ENCODE measurements around the gene CD300A. TPM values are rescaled to one million over a fixed set of nuclear protein-coding genes. Genes with fewer than 3 reads are reported as not detected.

CD300A gene
- total and polyA plus RNA-seq, 2 of the 4 experiments (the other 2 are of a cell fraction) = not detected

GRCh38 chr17:74525781-74526288 lies 59.4 kb downstream of the CD300A start:
- TF ChIP-seq USF2 (IDR thresholded peaks at IDR 0.05; ENCODE audit: low read depth, low read length) = no peak
- no peak for TF ChIP-seq NFE2L2 (IDR thresholded peaks at IDR 0.05; ENCODE audit: low read depth, low read length)
- no peak for TF ChIP-seq CEBPB (IDR thresholded peaks at IDR 0.05; ENCODE audit: low read depth, low read length)
- no peak for TF ChIP-seq ELK1 (IDR thresholded peaks at IDR 0.05; ENCODE audit: borderline replicate concordance, low read depth, low read length)
- no peak for TF ChIP-seq RAD21 (IDR thresholded peaks at IDR 0.05; ENCODE audit: low read length)
- TF ChIP-seq POLR2A (IDR thresholded peaks at IDR 0.05; ENCODE audit: low read depth, low read length) = no peak
- TF ChIP-seq CHD1 (IDR thresholded peaks at IDR 0.05; ENCODE audit: low read depth, low read length) = no peak
- TF ChIP-seq RFX5 (IDR thresholded peaks at IDR 0.05; ENCODE audit: low read depth, low read length) = no peak
- no peak for TF ChIP-seq FOS (IDR thresholded peaks at IDR 0.05; ENCODE audit: low read depth, low read length)
- TF ChIP-seq MAFK (IDR thresholded peaks at IDR 0.05; ENCODE audit: low read depth, low read length) = no peak
- no peak for TF ChIP-seq RCOR1 (IDR thresholded peaks at IDR 0.05; ENCODE audit: insufficient replicate concordance, low read length)
- TF ChIP-seq MXI1 (IDR thresholded peaks at IDR 0.05; ENCODE audit: borderline replicate concordance, low read depth, low read length) = no peak
- TF ChIP-seq MAZ (IDR thresholded peaks at IDR 0.05; ENCODE audit: borderline replicate concordance, low read depth, low read length) = no peak
- H2AK5ac ChIP-seq (ENCODE audit: low read depth, low read length) = no peak overlapping the region
- H3K9ac ChIP-seq (ENCODE audit: low read depth, low read length) = no peak overlapping the region
- H4K91ac ChIP-seq (ENCODE audit: insufficient read depth, low read depth, low read length) = no peak overlapping the region
- H3K4me2 ChIP-seq (ENCODE audit: low read depth, low read length) = no peak overlapping the region
- H3K36me3 ChIP-seq (ENCODE audit: control insufficient read depth, insufficient read depth, low read length) = no peaks in the 10 kb centered on the region
- ChIA-PET POLR2A (ENCODE audit: unreplicated experiment) (no interaction called here), CTCF (no interaction called here)
- no peak overlapping the region for H3K56ac ChIP-seq (ENCODE audit: extremely low read depth, insufficient read depth, low read length)
- H3K18ac ChIP-seq (ENCODE audit: low read depth, low read length) = no peak overlapping the region
- H3K23ac ChIP-seq (ENCODE audit: low read depth, low read length) = no peak overlapping the region
- no peak overlapping the region for H2BK120ac ChIP-seq (ENCODE audit: low read depth, low read length)
- dilution Hi-C loops (cut with HindIII; ENCODE audit: low sequenced_read_pairs, unreplicated experiment) = no loop called here
- H3K4me3 ChIP-seq (ENCODE audit: insufficient read depth, low read depth, low read length) = no peak overlapping the region
- H4K20me1 ChIP-seq (ENCODE audit: insufficient read depth, low read length) = no peaks in the 10 kb centered on the region
- H4K5ac ChIP-seq (ENCODE audit: low read depth, low read length) = no peak overlapping the region
- no TSS peak for BruUV-seq (replicated peaks)
- intact Hi-C loops (cut with micrococcal nuclease) = no loop called here
- peaks cover 53% of the 10 kb centered on the region for H3K9me3 ChIP-seq (ENCODE audit: control insufficient read depth, insufficient read depth, low read length)
- in situ Hi-C loops (cut with MboI; ENCODE audit: low sequenced_read_pairs) = no loop called here
- H2BK20ac ChIP-seq (ENCODE audit: low read depth, low read length) = no peak overlapping the region
- no peaks in the 10 kb centered on the region for H3K27me3 ChIP-seq (ENCODE audit: control insufficient read depth, insufficient read depth, low read length)
- no peaks in the 10 kb centered on the region for H3K79me1 ChIP-seq (ENCODE audit: low read depth in 1 of 2, low read length in 2 of 2)
- no peak overlapping the region for H4K8ac ChIP-seq (ENCODE audit: low read depth in 2 of 2, low read length in 2 of 2)
- no peak for DNase-seq
- no peak for ATAC-seq (ENCODE audit: low read depth)
- H2BK15ac ChIP-seq (ENCODE audit: low read depth, low read length) = no peak overlapping the region
- no peak overlapping the region for H2AFZ ChIP-seq (replicated peaks; ENCODE audit: low read length, poor library complexity)
- no peak overlapping the region for H2AK9ac ChIP-seq (replicated peaks; ENCODE audit: low read depth, low read length, poor library complexity)
- no peak overlapping the region for H3K27ac ChIP-seq (ENCODE audit: insufficient read depth, low read length)
- H2BK5ac ChIP-seq (ENCODE audit: low read depth, low read length, poor library complexity, severe bottlenecking) = no peak overlapping the region
- H3K4ac ChIP-seq (ENCODE audit: low read depth, low read length) = no peak overlapping the region
- H3K14ac ChIP-seq (replicated peaks; ENCODE audit: low read depth, low read length) = no peak overlapping the region
- no peaks in the 10 kb centered on the region for H3K9me1 ChIP-seq (ENCODE audit: insufficient read depth, low read length)
- H3K4me1 ChIP-seq (ENCODE audit: control insufficient read depth, insufficient read depth, low read length) = no peaks in the 10 kb centered on the region
- no CpG with 5 or more reads among the region's 14 CpGs for WGBS, 2 experiments (ENCODE audit: extremely low coverage in 2 of 2, insufficient read length in 1 of 2)

Measured in IMR-90 (cell line).